H1 (cell line): ENCODE measurements around the gene LCE4A. TPM values are rescaled to one million over a fixed set of nuclear protein-coding genes. Genes with fewer than 3 reads are reported as not detected.

Experiments
- CTCF ChIA-PET: fragments of 300-600 bp; sonication (Branson Sonifier 250); formaldehyde crosslinking; loops from one replicate; lab custom pipeline; 2021; ENCODE audit not compliant: partially characterized antibody; lab: Charles Lee
- POLR2A ChIA-PET: fragments of 300-600 bp; sonication (Branson Sonifier 250); formaldehyde crosslinking; loops from one replicate; lab custom pipeline; 2021; ENCODE audit warnings: inconsistent platforms; ENCODE audit not compliant: partially characterized antibody; lab: Charles Lee
- DNase-seq, 2 experiments: peaks; one replicate each; pipeline versions ENCODE4 v3.0.0 to v3.0.0-alpha.2; 2010 to 2022; ENCODE audit warnings: low spot score in 2 of 2, low read depth in 1 of 2, mixed read lengths in 1 of 2
- FAIRE-seq: peaks from 2 replicates; lab custom pipeline; 2011; peaks lifted over from hg19 to GRCh38; lab: Jason Lieb, UNC
- H2AFZ ChIP-seq: 2 replicates; pipeline ENCODE4 v1.8.1; 2012; ENCODE audit warnings: low read length, inconsistent platforms
- H2AK5ac ChIP-seq: 2 replicates; pipeline ENCODE4 v1.6.1; 2013; ENCODE audit warnings: low read depth, low read length
- H2BK120ac ChIP-seq: replicated peaks from 2 replicates; pipeline ENCODE3; 2013; ENCODE audit warnings: low read depth, low read length, inconsistent platforms
- H2BK12ac ChIP-seq: 2 replicates; pipeline ENCODE4 v1.6.1; 2013; ENCODE audit warnings: low read depth, low read length
- H2BK15ac ChIP-seq: 2 replicates; pipeline ENCODE4 v1.6.1; 2013; ENCODE audit warnings: low read length
- H2BK20ac ChIP-seq: 2 replicates; pipeline ENCODE4 v1.6.1; 2013; ENCODE audit warnings: low read length
- H2BK5ac ChIP-seq: 2 replicates; pipeline ENCODE4 v1.6.1; 2013; ENCODE audit warnings: low read depth, low read length
- H3K14ac ChIP-seq: 2 replicates; pipeline ENCODE4 v1.6.1; 2013; ENCODE audit warnings: inconsistent platforms; ENCODE audit not compliant: insufficient read length
- H3K18ac ChIP-seq: 2 replicates; pipeline ENCODE4 v1.6.1; 2013; ENCODE audit warnings: low read length; ENCODE audit errors: extremely low read depth
- H3K23ac ChIP-seq: 2 replicates; pipeline ENCODE4 v1.6.1; 2013; ENCODE audit warnings: inconsistent platforms; ENCODE audit not compliant: insufficient read length
- H3K23me2 ChIP-seq: 2 replicates; pipeline ENCODE4 v1.6.1; 2013; ENCODE audit warnings: low read depth, low read length
- H3K27ac ChIP-seq: 2 replicates; pipeline ENCODE4 v1.6.1; 2011; ENCODE audit warnings: low read depth, low read length, inconsistent platforms
- H3K27me3 ChIP-seq, 4 experiments: replicated peaks in 1 of 4; 1 replicate in 1 of 4; 2 replicates in 3 of 4; pipeline versions ENCODE4 v1.6.1 to v1.8.1; 2011 to 2013; ENCODE audit warnings: low read length in 3 of 4, mild to moderate bottlenecking in 3 of 4, inconsistent platforms in 2 of 4, mixed read lengths in 2 of 4, moderate library complexity in 1 of 4; ENCODE audit not compliant: control insufficient read depth in 3 of 4, insufficient read depth in 3 of 4; ENCODE audit errors: extremely low read depth in 1 of 4
- H3K36me3 ChIP-seq, 4 experiments: 2 replicates each; pipeline versions ENCODE4 v1.6.1 to v1.8.1; 2011 to 2013; ENCODE audit warnings: mild to moderate bottlenecking in 4 of 4, low read length in 3 of 4, moderate library complexity in 2 of 4, control low read depth in 1 of 4, inconsistent platforms in 1 of 4; ENCODE audit not compliant: insufficient read depth in 4 of 4, control insufficient read depth in 2 of 4
- H3K4ac ChIP-seq: replicated peaks from 2 replicates; pipeline ENCODE3; 2013; ENCODE audit warnings: low read length, low read depth, mixed read lengths, inconsistent platforms; ENCODE audit not compliant: insufficient read length
- H3K4me1 ChIP-seq, 4 experiments: replicated peaks in 1 of 4; 1 replicate in 1 of 4; 2 replicates in 3 of 4; pipeline versions ENCODE4 v1.6.1 to v1.8.1; 2011 to 2013; ENCODE audit warnings: low read length in 3 of 4, inconsistent platforms in 2 of 4, mixed read lengths in 1 of 4; ENCODE audit not compliant: insufficient read depth in 4 of 4, control insufficient read depth in 3 of 4
- H3K4me2 ChIP-seq, 2 experiments: 2 replicates each; pipeline versions ENCODE4 v1.6.1 to v1.8.1; 2011 to 2013; ENCODE audit warnings: low read depth in 2 of 2, low read length in 2 of 2, control low read depth in 1 of 2, inconsistent platforms in 1 of 2, mild to moderate bottlenecking in 1 of 2; ENCODE audit not compliant: insufficient read depth in 1 of 2
- H3K4me3 ChIP-seq, 4 experiments: fragments of 200-600, 300-600 bp in 1 of 4; sonication (generic), shearing (Covaris generic), sonication (Bioruptor Twin) in 1 of 4; 2 replicates each; pipeline versions ENCODE4 v1.5.1 to v1.8.1; 2011 to 2016; ENCODE audit warnings: low read length in 4 of 4, low read depth in 3 of 4, control low read depth in 2 of 4, inconsistent platforms in 2 of 4, mild to moderate bottlenecking in 2 of 4, mixed read lengths in 1 of 4, moderate library complexity in 1 of 4; ENCODE audit not compliant: insufficient read depth in 2 of 4; ENCODE audit errors: extremely low read depth in 1 of 4
- H3K56ac ChIP-seq: replicated peaks from 2 replicates; pipeline ENCODE3; 2013; ENCODE audit warnings: low read depth, mild to moderate bottlenecking, mixed read lengths, low read length, inconsistent platforms; ENCODE audit not compliant: insufficient read length
- H3K79me1 ChIP-seq: 2 replicates; pipeline ENCODE4 v1.6.1; 2013; ENCODE audit warnings: low read depth, low read length, control low read depth
- H3K79me2 ChIP-seq, 2 experiments: 2 replicates each; pipeline versions ENCODE4 v1.6.1 to v1.8.1; 2012 to 2013; ENCODE audit warnings: low read length in 2 of 2, mild to moderate bottlenecking in 2 of 2, inconsistent platforms in 1 of 2; ENCODE audit not compliant: insufficient read depth in 2 of 2, control insufficient read depth in 1 of 2
- H3K9ac ChIP-seq, 4 experiments: replicated peaks in 1 of 4; 1 replicate in 1 of 4; 2 replicates in 3 of 4; pipeline versions ENCODE4 v1.6.1 to v1.8.1; 2011 to 2013; ENCODE audit warnings: low read depth in 3 of 4, low read length in 3 of 4, control low read depth in 2 of 4, mild to moderate bottlenecking in 2 of 4, moderate library complexity in 2 of 4, inconsistent platforms in 1 of 4; ENCODE audit errors: extremely low read depth in 1 of 4
- H3K9me3 ChIP-seq, 2 experiments: 2 replicates each; pipeline versions ENCODE4 v1.6.1 to v1.8.1; 2012 to 2013; ENCODE audit warnings: mild to moderate bottlenecking in 2 of 2, moderate library complexity in 2 of 2, control low read depth in 1 of 2, inconsistent platforms in 1 of 2, low read depth in 1 of 2, low read length in 1 of 2, mixed read lengths in 1 of 2; ENCODE audit not compliant: insufficient read depth in 2 of 2
- H4K20me1 ChIP-seq, 2 experiments: replicated peaks in 1 of 2; 2 replicates each; pipeline versions ENCODE3 to v1.8.1; 2011 to 2013; ENCODE audit warnings: inconsistent platforms in 2 of 2, low read length in 2 of 2, mild to moderate bottlenecking in 1 of 2; ENCODE audit not compliant: insufficient read depth in 2 of 2, control insufficient read depth in 1 of 2
- H4K5ac ChIP-seq: 2 replicates; pipeline ENCODE4 v1.6.1; 2013; ENCODE audit warnings: low read length, low read depth, mixed read lengths, inconsistent platforms; ENCODE audit not compliant: insufficient read length
- H4K8ac ChIP-seq: 2 replicates; pipeline ENCODE4 v1.8.0; 2013; ENCODE audit warnings: mild to moderate bottlenecking, moderate library complexity, low read length, inconsistent platforms; ENCODE audit not compliant: insufficient read depth; ENCODE audit errors: extremely low read depth
- H4K91ac ChIP-seq: replicated peaks from 2 replicates; pipeline ENCODE3; 2013; ENCODE audit warnings: low read length, mixed read lengths, inconsistent platforms; ENCODE audit not compliant: insufficient read length
- CEBPB ChIP-seq: IDR thresholded peaks from 2 replicates; pipeline ENCODE4 v1.6.1; 2012; ENCODE audit warnings: low read depth, low read length
- CHD2 ChIP-seq: IDR thresholded peaks from 2 replicates; pipeline ENCODE4 v1.6.1; 2012; ENCODE audit warnings: low read length, improper control_type of control experiment
- GTF2F1 ChIP-seq: IDR thresholded peaks from 2 replicates; pipeline ENCODE4 v1.6.1; 2012; ENCODE audit warnings: low read depth, low read length, improper control_type of control experiment, borderline replicate concordance
- HDAC6 ChIP-seq: IDR thresholded peaks from one replicate; pipeline ENCODE4 v1.7.1; 2012; ENCODE audit warnings: low read depth, mild to moderate bottlenecking, inconsistent platforms, low read length, moderate library complexity
- JUND ChIP-seq: IDR thresholded peaks from 2 replicates; pipeline ENCODE4 v1.6.1; 2011; ENCODE audit warnings: mild to moderate bottlenecking, improper control_type of control experiment, low read length
- MAFK ChIP-seq: IDR thresholded peaks from 2 replicates; pipeline ENCODE4 v1.6.1; 2012; ENCODE audit warnings: low read depth, mild to moderate bottlenecking, improper control_type of control experiment, low read length
- PHF8 ChIP-seq: fragments of 200-600 bp; sonication (generic); conservative IDR thresholded peaks from 2 replicates; pipeline ENCODE4 v1.7.1; 2012; ENCODE audit warnings: low read depth, mild to moderate bottlenecking, inconsistent platforms, low read length, moderate library complexity
- POU5F1 ChIP-seq: IDR thresholded peaks from 2 replicates; pipeline ENCODE4 v1.6.1; 2011; ENCODE audit warnings: low read depth, mild to moderate bottlenecking, low read length, moderate library complexity
- RXRA ChIP-seq: IDR thresholded peaks from 2 replicates; pipeline ENCODE4 v1.6.1; 2011; ENCODE audit warnings: low read depth, mild to moderate bottlenecking, low read length, moderate library complexity; ENCODE audit not compliant: insufficient read depth
- SP1 ChIP-seq: IDR thresholded peaks from 2 replicates; pipeline ENCODE4 v1.6.1; 2011; ENCODE audit warnings: low read depth, low read length
- SUZ12 ChIP-seq: fragments of 200-600 bp; sonication (generic); IDR thresholded peaks from 2 replicates; pipeline ENCODE4 v1.6.1; 2012; ENCODE audit warnings: mild to moderate bottlenecking, inconsistent platforms, low read length, moderate library complexity, mixed read lengths
- TAF1 ChIP-seq: IDR thresholded peaks from 2 replicates; pipeline ENCODE4 v1.6.1; 2011; ENCODE audit warnings: mild to moderate bottlenecking, low read depth, low read length
- ZNF274 ChIP-seq: IDR thresholded peaks from 2 replicates; pipeline ENCODE4 v1.7.0; 2012; ENCODE audit warnings: low read length, borderline replicate concordance; ENCODE audit errors: extremely low read depth
- WGBS, 2 experiments: shearing (Covaris generic) in 1 of 2; methylation state at CpG; one replicate each; pipeline versions ENCODE4 v1.1.6 to v1.1.7; 2013 to 2015; ENCODE audit warnings: low lambda C conversion rate in 2 of 2, mixed read lengths in 2 of 2, inconsistent platforms in 1 of 2, low coverage in 1 of 2, missing lambda C conversion rate in 1 of 2; ENCODE audit not compliant: insufficient replicate concordance in 2 of 2, insufficient coverage in 1 of 2, insufficient read length in 1 of 2; ENCODE audit errors: extremely low coverage in 1 of 2, missing lambda C conversion rate in 1 of 2; 5-methylcytosine and 5-hydroxymethylcytosine counted together
- polyA plus RNA-seq, 7 experiments: library from polyadenylated mRNA; depleted of rRNA in 3 of 7; stranded (reverse) in 5 of 7; unstranded in 2 of 7; fragments of >200 nt in 5 of 7; fragments of 200-250 nt in 2 of 7; gene quantifications; 1 replicate in 5 of 7; 2 replicates in 1 of 7; 4 replicates in 1 of 7; pipeline versions ENCODE4 v1.2.1 to v1.2.3, GENCODE V29; 2011 to 2013; ENCODE audit warnings: missing spikeins in 2 of 7, mixed read lengths in 2 of 7
- total RNA-seq: library from RNA; stranded (reverse); fragmentation: NEBNext Ultra II Directional; extraction: Animal tissue kit (Norgen Biotek cat#: 25700); gene quantifications from 2 replicates; pipeline ENCODE4 v1.2.1, GENCODE V29; 2021
- TF ChIP-seq, protein P1 (sequence below), 3 experiments: IDR thresholded peaks; 1 replicate in 2 of 3; 2 replicates in 1 of 3; pipeline versions ENCODE4 v1.5.1 to v1.6.1; 2011; ENCODE audit warnings: low read length in 3 of 3, mild to moderate bottlenecking in 3 of 3, inconsistent platforms in 2 of 3, low read depth in 1 of 3, moderate library complexity in 1 of 3; ENCODE audit not compliant: insufficient read depth in 1 of 3; ENCODE audit errors: control extremely low read depth in 1 of 3

LCE4A gene
- total and polyA plus RNA-seq, 2 of the 8 experiments (the other 6 are each of a cell fraction or from before 2014, with no cell fraction given) = not detected

DNA sequence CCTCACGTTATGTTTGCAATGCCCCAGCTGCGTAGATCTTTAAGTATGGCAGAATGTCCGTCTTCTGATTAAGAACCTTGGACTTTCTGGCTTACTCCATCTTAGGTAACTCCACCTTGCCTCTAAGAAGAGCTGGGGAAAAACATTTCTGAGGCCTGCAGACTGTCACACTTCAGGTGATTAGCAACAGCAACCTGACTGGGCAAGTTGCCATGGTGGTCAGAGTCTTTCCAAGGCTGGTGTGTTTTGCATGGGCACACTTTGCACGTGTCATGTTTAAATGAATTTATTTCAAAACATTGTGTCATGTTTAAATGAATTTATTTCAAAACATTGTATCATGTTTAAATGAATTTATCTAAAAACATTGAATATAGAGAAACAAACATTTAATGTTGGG is 50.7 kb downstream of the LCE4A start:
- Histone ChIP-seq H3K27me3 (no peaks in the 10 kb centered on the region), H3K9ac (no peak overlapping the region), H4K20me1 (no peaks in the 10 kb centered on the region), H3K4me1 (no peaks in the 10 kb centered on the region), H3K4ac (no peak overlapping the region), H2BK20ac (no peak overlapping the region), H3K36me3 (no peaks in the 10 kb centered on the region), H3K79me2 (no peaks in the 10 kb centered on the region), H2AK5ac (no peak overlapping the region), H2BK120ac (no peak overlapping the region), H4K91ac (no peak overlapping the region), H4K8ac (no peak overlapping the region), H3K9me3 (peaks cover 77 to 86% of the 10 kb centered on the region in 2 experiments), H3K23me2 (no peaks in the 10 kb centered on the region), H3K14ac (no peak overlapping the region), H2BK12ac (no peak overlapping the region), H3K23ac (no peak overlapping the region), H2BK5ac (no peak overlapping the region), H3K4me2 (no peak overlapping the region), H3K56ac (no peak overlapping the region), H2BK15ac (no peak overlapping the region), H3K18ac (no peak overlapping the region), H4K5ac (no peak overlapping the region), H2AFZ (no peak overlapping the region), H3K4me3 (no peak overlapping the region), H3K79me1 (no peaks in the 10 kb centered on the region), H3K27ac (no peak overlapping the region)
- 60% methylated on average over 4 of the region's 4 CpGs; no CpG with 5 or more reads in 1 of the 2 experiments for WGBS, 2 experiments
- POLR2A ChIA-PET = no interaction called here
- CTCF ChIA-PET = no interaction called here
- DNase-seq (no peak), FAIRE-seq (no peak)
- TF ChIP-seq CEBPB (no peak), CHD2 (no peak), JUND (no peak), POU5F1 (no peak), TAF1 (no peak), SUZ12 (no peak), GTF2F1 (no peak), MAFK (no peak), RXRA (no peak), PHF8 (no peak), HDAC6 (no peak), SP1 (no peak), ZNF274 (no peak)
- TF ChIP-seq, protein P1, sequence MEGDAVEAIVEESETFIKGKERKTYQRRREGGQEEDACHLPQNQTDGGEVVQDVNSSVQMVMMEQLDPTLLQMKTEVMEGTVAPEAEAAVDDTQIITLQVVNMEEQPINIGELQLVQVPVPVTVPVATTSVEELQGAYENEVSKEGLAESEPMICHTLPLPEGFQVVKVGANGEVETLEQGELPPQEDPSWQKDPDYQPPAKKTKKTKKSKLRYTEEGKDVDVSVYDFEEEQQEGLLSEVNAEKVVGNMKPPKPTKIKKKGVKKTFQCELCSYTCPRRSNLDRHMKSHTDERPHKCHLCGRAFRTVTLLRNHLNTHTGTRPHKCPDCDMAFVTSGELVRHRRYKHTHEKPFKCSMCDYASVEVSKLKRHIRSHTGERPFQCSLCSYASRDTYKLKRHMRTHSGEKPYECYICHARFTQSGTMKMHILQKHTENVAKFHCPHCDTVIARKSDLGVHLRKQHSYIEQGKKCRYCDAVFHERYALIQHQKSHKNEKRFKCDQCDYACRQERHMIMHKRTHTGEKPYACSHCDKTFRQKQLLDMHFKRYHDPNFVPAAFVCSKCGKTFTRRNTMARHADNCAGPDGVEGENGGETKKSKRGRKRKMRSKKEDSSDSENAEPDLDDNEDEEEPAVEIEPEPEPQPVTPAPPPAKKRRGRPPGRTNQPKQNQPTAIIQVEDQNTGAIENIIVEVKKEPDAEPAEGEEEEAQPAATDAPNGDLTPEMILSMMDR (IDR thresholded peaks at IDR 0.05; ENCODE audit: control extremely low read depth in 1 of 3, insufficient read depth in 1 of 3, low read depth in 1 of 3, low read length in 3 of 3) = no peak
